Lower lobe of right lung (tissue), 2 donors: ENCODE data around the gene SVBP. TPM values are rescaled to one million over a fixed set of nuclear protein-coding genes. Genes with fewer than 3 reads are reported as not detected.
"Not testable (repeated sequence)": the region's sequence is repeated elsewhere in the genome, so short reads cannot be mapped to it uniquely, and the experiment has no call there.

Experiments used
- ATAC-seq, 2 donors: fragments of 200-7000 bp; cut with Tn5 transposase; one replicate each; pipeline ENCODE4 v1.9.1; 2020 to 2022; ENCODE audit warnings: mild to moderate bottlenecking in 2 of 2, moderate library complexity in 2 of 2
- DNase-seq: peaks from one replicate; pipeline ENCODE4 v3.0.0-alpha.2; 2020
- H3K27ac ChIP-seq: fragments of 200-600 bp; one replicate; pipeline ENCODE4 v1.8.0; 2022
- H3K27me3 ChIP-seq: fragments of 200-600 bp; one replicate; pipeline ENCODE4 v1.8.0; 2022; ENCODE audit warnings: low read depth
- H3K36me3 ChIP-seq: fragments of 200-600 bp; one replicate; pipeline ENCODE4 v1.8.0; 2022; ENCODE audit warnings: mild to moderate bottlenecking
- H3K4me1 ChIP-seq: fragments of 200-600 bp; one replicate; pipeline ENCODE4 v1.8.0; 2022
- H3K4me3 ChIP-seq: fragments of 200-600 bp; one replicate; pipeline ENCODE4 v1.8.0; 2022; ENCODE audit warnings: mild to moderate bottlenecking
- H3K9me3 ChIP-seq: fragments of 200-600 bp; one replicate; pipeline ENCODE4 v1.8.0; 2022
- intact Hi-C: fragments of 100-400 bp; cut with DNase I; formaldehyde crosslinking; loops from one replicate; pipeline ENCODE4 v1.11.0; 2022
- total RNA-seq: library from RNA; stranded (reverse); fragmentation: NEBNext Ultra II Directional; extraction: Animal tissue kit (Norgen Biotek cat#: 25700); gene quantifications from one replicate; pipeline ENCODE4 v1.2.1, GENCODE V29; 2021
- TF ChIP-seq, protein P1 (sequence below): fragments of 200-600 bp; IDR thresholded peaks from one replicate; pipeline ENCODE4 v1.8.0; 2022; ENCODE audit warnings: antibody characterized with exemption, mild to moderate bottlenecking
- donor health status: DM: no; HTN: yes; CAD: no; lungs with severe emphysema.

SVBP gene
- total RNA-seq, 1 donor from 2014 or later = 20.8 TPM

DNA sequence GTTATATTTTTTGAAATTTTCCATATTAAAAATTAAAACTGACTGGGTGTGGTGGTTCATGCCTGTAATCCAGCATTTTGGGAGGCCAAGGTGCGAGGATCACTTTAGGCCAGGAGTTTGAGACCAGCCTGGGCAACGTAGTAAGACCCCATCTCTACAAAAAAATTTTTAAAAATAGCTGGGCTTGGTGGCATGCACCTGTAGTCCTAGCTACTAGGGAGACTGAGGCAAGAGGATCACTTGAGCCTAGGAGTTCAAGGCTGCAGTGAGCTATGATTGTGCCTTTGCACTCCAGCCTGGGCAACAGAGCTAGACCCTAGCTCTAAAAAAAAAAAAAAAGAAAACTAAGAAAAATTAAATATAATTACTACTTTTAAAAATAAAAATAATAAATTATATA is 4.5 kb upstream of the SVBP start:
- Histone ChIP-seq H3K27ac (no peak overlapping the region), H3K27me3 (no peaks in the 10 kb centered on the region), H3K36me3 (no peaks in the 10 kb centered on the region), H3K4me1 (peaks cover 15% of the 10 kb centered on the region), H3K9me3 (no peaks in the 10 kb centered on the region), H3K4me3 (no peak overlapping the region)
- TF ChIP-seq, protein P1, sequence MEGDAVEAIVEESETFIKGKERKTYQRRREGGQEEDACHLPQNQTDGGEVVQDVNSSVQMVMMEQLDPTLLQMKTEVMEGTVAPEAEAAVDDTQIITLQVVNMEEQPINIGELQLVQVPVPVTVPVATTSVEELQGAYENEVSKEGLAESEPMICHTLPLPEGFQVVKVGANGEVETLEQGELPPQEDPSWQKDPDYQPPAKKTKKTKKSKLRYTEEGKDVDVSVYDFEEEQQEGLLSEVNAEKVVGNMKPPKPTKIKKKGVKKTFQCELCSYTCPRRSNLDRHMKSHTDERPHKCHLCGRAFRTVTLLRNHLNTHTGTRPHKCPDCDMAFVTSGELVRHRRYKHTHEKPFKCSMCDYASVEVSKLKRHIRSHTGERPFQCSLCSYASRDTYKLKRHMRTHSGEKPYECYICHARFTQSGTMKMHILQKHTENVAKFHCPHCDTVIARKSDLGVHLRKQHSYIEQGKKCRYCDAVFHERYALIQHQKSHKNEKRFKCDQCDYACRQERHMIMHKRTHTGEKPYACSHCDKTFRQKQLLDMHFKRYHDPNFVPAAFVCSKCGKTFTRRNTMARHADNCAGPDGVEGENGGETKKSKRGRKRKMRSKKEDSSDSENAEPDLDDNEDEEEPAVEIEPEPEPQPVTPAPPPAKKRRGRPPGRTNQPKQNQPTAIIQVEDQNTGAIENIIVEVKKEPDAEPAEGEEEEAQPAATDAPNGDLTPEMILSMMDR = no peak
- intact Hi-C loops = no loop called here
- ATAC-seq (no peak), DNase-seq (no peak)

DNA sequence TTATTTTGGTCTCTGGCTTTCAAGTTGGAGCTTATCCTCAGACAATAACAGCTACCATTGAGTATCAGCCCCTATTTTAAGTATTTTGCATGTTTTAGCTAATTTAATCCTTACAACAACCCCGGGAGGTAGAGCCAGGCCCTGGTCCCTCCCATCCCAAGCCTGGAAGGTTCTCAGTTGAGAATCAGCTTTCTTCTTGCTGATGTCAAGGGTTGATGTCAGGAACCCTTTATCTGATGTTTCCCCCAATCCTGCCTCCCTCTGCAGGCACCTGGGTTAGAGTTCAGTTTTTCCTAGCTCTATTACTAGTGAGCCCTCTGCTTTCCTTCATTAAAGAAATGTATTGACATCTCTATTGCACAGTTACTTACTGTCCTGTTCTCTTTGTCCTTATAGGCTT is 3.6 kb upstream of the SVBP start:
- DNase-seq = no peak
- intact Hi-C loops = no loop called here
- ATAC-seq = no peak
- TF ChIP-seq, protein P1 = no peak
- Histone ChIP-seq H3K9me3 (no peaks in the 10 kb centered on the region), H3K27me3 (no peaks in the 10 kb centered on the region), H3K4me1 (peaks cover 23% of the 10 kb centered on the region), H3K36me3 (no peaks in the 10 kb centered on the region), H3K27ac (no peak overlapping the region), H3K4me3 (no peak overlapping the region)

- intact Hi-C loops = no loop called here
- Histone ChIP-seq H3K4me3 (peak overlapping the region; percentile 72), H3K36me3 (no peaks in the 10 kb centered on the region), H3K27me3 (no peaks in the 10 kb centered on the region), H3K9me3 (no peaks in the 10 kb centered on the region), H3K4me1 (peaks cover 23% of the 10 kb centered on the region), H3K27ac (no peak overlapping the region)
- DNase-seq (no peak), ATAC-seq (no peak)
- TF ChIP-seq, protein P1 = no peak
Observed at GRCh38 chr1:42817976-42818375, 779 bp upstream of the SVBP start.

DNA sequence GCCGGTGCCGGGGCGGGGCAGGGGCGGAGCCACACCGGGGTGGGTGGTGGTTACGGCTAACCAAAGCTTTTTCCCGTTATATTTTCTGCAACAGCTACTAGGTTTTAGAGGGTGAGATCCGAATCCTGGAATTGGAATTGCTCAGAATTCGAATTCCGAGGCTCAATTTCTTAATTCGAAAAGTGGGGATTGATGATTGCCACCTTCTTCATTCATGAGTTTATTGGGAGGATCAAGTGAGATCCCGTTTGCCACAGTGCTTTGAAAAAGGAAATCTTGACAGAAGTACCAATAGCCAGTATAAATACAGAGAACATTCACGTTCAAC is 207 bp upstream of the SVBP start:
- peak overlapping the region; percentile 72 for H3K4me3 ChIP-seq
- TF ChIP-seq, protein P1 = no peak
- intact Hi-C loops = no loop called here
- ATAC-seq (no peak), DNase-seq (no peak)
- peak overlapping the region; percentile 98 for H3K27ac ChIP-seq
- no peaks in the 10 kb centered on the region for H3K9me3 ChIP-seq
- no peaks in the 10 kb centered on the region for H3K27me3 ChIP-seq
- H3K36me3 ChIP-seq = no peaks in the 10 kb centered on the region
- H3K4me1 ChIP-seq = peaks cover 17% of the 10 kb centered on the region

GRCh38 chr1:42815941-42816584 is 1.1 kb downstream of the SVBP start:
- H3K36me3 ChIP-seq = peaks cover 2% of the 10 kb centered on the region
- ATAC-seq (no peak), DNase-seq (no peak)
- peak overlapping the region; percentile 72 for H3K4me3 ChIP-seq
- no peaks in the 10 kb centered on the region for H3K9me3 ChIP-seq
- H3K27ac ChIP-seq = peak overlapping the region; percentile 98
- no peaks in the 10 kb centered on the region for H3K27me3 ChIP-seq
- intact Hi-C loops = no loop called here
- peaks cover 13% of the 10 kb centered on the region for H3K4me1 ChIP-seq
- TF ChIP-seq, protein P1 = no peak

- ATAC-seq, intact Hi-C loops, H3K9me3 ChIP-seq, H3K27me3 ChIP-seq, DNase-seq, H3K36me3 ChIP-seq, H3K4me3 ChIP-seq, H3K27ac ChIP-seq: not testable (repeated sequence)
- H3K4me1 ChIP-seq = peaks cover 13% of the 10 kb centered on the region
Observed at GRCh38 chr1:42814815-42815214, 2.4 kb downstream of the SVBP start.
